ENCODE results near the gene ELFN1. TPM values are rescaled to one million over a fixed set of nuclear protein-coding genes. Genes with fewer than 3 reads are reported as not detected.

Gene ELFN1
- total RNA-seq, 1 donor from 2014 or later, result 19.7 TPM

DNA sequence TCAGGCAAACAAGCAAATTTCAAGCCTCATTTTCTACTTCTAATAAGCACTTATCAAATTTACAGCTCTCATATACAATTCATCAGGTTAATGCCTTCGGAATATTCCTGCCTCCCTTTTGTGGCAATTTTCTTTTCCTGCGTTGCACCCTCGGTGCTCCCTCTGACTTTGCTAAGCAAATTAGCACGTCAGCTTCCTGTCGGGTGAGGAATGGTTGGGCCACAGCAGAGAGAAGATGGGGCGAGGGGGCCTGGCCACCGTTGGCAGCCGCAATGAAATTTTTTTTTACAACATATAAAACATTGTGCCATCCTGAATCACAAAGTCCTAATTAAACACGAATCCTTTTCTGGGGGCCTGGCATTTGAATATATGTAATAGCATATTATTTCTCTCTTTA is 28.1 kb downstream of the ELFN1 start:
- Mint-ChIP-seq H3K4me1 (ENCODE audit: low read depth, unreplicated experiment) (peaks cover 9% of the 10 kb centered on the region), H3K4me3 (ENCODE audit: unreplicated experiment) (no peak overlapping the region)

GRCh38 chr7:1698951-1699350 is 28.9 kb downstream of the ELFN1 start:
- H3K4me3 Mint-ChIP-seq (ENCODE audit: unreplicated experiment), result no peak overlapping the region
- Histone ChIP-seq H2AFZ (ENCODE audit: low read depth, low read length) (no peak overlapping the region), H3K4me2 (ENCODE audit: low read length) (no peak overlapping the region), H3K36me3 (ENCODE audit: insufficient read depth, low read length) (no peaks in the 10 kb centered on the region), H4K20me1 (ENCODE audit: insufficient read depth, low read length) (peaks cover 15% of the 10 kb centered on the region), H3K27me3 (ENCODE audit: insufficient read depth, low read length) (no peaks in the 10 kb centered on the region), H3K27ac (ENCODE audit: low read depth, low read length) (no peak overlapping the region), H3K9me3 (ENCODE audit: insufficient read depth, low read depth, low read length) (peaks cover 8% of the 10 kb centered on the region), H3K4me3 (ENCODE audit: insufficient read depth, low read depth, low read length) (no peak overlapping the region), H3K9ac (ENCODE audit: low read length) (no peak overlapping the region), H3K79me2 (ENCODE audit: insufficient read depth, low read length) (no peaks in the 10 kb centered on the region), H3K4me1 (ENCODE audit: insufficient read depth, low read length) (peaks cover 7% of the 10 kb centered on the region)
- peaks cover 19% of the 10 kb centered on the region for H3K36me3 Mint-ChIP-seq (ENCODE audit: low read depth, unreplicated experiment)
- no peak overlapping the region for H3K27ac Mint-ChIP-seq (ENCODE audit: unreplicated experiment)
- no peak for TF ChIP-seq EZH2 (IDR thresholded peaks at IDR 0.05; ENCODE audit: insufficient read depth, low read length)
- TF ChIP-seq, protein P1, sequence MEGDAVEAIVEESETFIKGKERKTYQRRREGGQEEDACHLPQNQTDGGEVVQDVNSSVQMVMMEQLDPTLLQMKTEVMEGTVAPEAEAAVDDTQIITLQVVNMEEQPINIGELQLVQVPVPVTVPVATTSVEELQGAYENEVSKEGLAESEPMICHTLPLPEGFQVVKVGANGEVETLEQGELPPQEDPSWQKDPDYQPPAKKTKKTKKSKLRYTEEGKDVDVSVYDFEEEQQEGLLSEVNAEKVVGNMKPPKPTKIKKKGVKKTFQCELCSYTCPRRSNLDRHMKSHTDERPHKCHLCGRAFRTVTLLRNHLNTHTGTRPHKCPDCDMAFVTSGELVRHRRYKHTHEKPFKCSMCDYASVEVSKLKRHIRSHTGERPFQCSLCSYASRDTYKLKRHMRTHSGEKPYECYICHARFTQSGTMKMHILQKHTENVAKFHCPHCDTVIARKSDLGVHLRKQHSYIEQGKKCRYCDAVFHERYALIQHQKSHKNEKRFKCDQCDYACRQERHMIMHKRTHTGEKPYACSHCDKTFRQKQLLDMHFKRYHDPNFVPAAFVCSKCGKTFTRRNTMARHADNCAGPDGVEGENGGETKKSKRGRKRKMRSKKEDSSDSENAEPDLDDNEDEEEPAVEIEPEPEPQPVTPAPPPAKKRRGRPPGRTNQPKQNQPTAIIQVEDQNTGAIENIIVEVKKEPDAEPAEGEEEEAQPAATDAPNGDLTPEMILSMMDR (IDR thresholded peaks at IDR 0.05; ENCODE audit: insufficient read depth, low read depth, low read length), result no peak
- no peaks in the 10 kb centered on the region for H3K27me3 Mint-ChIP-seq (ENCODE audit: low read depth, unreplicated experiment)
- peaks cover 4% of the 10 kb centered on the region for H3K9me3 Mint-ChIP-seq (ENCODE audit: unreplicated experiment)
- DNase-seq (ENCODE audit: low read depth) (no peak), FAIRE-seq (no peak)
- H3K4me1 Mint-ChIP-seq (ENCODE audit: low read depth, unreplicated experiment), result peaks cover 9% of the 10 kb centered on the region

More for the DNA sequence above, 28.1 kb downstream of the ELFN1 start:
- peaks cover 8% of the 10 kb centered on the region for H3K9me3 ChIP-seq (ENCODE audit: insufficient read depth, low read depth, low read length)
- no peak overlapping the region for H2AFZ ChIP-seq (ENCODE audit: low read depth, low read length)
- FAIRE-seq (no peak), DNase-seq (ENCODE audit: low read depth) (no peak)
- H3K36me3 ChIP-seq (ENCODE audit: insufficient read depth, low read length), result no peaks in the 10 kb centered on the region
- H4K20me1 ChIP-seq (ENCODE audit: insufficient read depth, low read length), result peaks cover 17% of the 10 kb centered on the region
- H3K4me1 ChIP-seq (ENCODE audit: insufficient read depth, low read length), result peaks cover 10% of the 10 kb centered on the region
- H3K4me3 ChIP-seq (ENCODE audit: insufficient read depth, low read depth, low read length), result no peak overlapping the region
- Mint-ChIP-seq H3K27ac (ENCODE audit: unreplicated experiment) (no peak overlapping the region), H3K36me3 (ENCODE audit: low read depth, unreplicated experiment) (peaks cover 15% of the 10 kb centered on the region), H3K27me3 (ENCODE audit: low read depth, unreplicated experiment) (no peaks in the 10 kb centered on the region), H3K9me3 (ENCODE audit: unreplicated experiment) (peaks cover 4% of the 10 kb centered on the region)
- H3K9ac ChIP-seq (ENCODE audit: low read length), result no peak overlapping the region
- no peaks in the 10 kb centered on the region for H3K79me2 ChIP-seq (ENCODE audit: insufficient read depth, low read length)
- H3K4me2 ChIP-seq (ENCODE audit: low read length), result no peak overlapping the region
- no peak for TF ChIP-seq EZH2 (IDR thresholded peaks at IDR 0.05; ENCODE audit: insufficient read depth, low read length)
- TF ChIP-seq, protein P1 (IDR thresholded peaks at IDR 0.05; ENCODE audit: insufficient read depth, low read depth, low read length), result no peak
- no peaks in the 10 kb centered on the region for H3K27me3 ChIP-seq (ENCODE audit: insufficient read depth, low read length)
- no peak overlapping the region for H3K27ac ChIP-seq (ENCODE audit: low read depth, low read length)

DNA sequence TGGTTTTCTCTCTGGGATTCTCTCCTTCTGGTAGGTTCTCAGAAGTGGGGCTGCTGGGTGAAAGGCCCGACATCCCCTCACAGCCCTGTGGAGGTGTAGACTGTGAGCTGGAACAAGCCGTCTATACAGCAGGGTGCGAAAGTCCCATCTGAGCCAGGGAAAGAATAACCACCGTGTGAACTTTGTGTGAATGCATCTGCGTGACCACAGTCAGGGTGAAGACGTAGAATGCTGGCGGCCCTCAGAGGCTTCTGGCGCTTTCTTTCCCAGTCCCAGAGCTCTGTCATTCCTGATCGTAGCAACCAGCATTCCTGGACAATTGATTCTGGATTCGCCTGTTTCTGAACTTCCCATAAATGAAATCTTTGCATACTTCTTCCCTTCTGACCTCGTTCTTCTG is 30.0 kb downstream of the ELFN1 start:
- H3K36me3 ChIP-seq (ENCODE audit: insufficient read depth, low read length), result no peaks in the 10 kb centered on the region
- Mint-ChIP-seq H3K4me1 (ENCODE audit: low read depth, unreplicated experiment) (peaks cover 2% of the 10 kb centered on the region), H3K36me3 (ENCODE audit: low read depth, unreplicated experiment) (peaks cover 19% of the 10 kb centered on the region), H3K9me3 (ENCODE audit: unreplicated experiment) (peaks cover 4% of the 10 kb centered on the region), H3K27ac (ENCODE audit: unreplicated experiment) (no peak overlapping the region), H3K4me3 (ENCODE audit: unreplicated experiment) (no peak overlapping the region), H3K27me3 (ENCODE audit: low read depth, unreplicated experiment) (no peaks in the 10 kb centered on the region)
- H4K20me1 ChIP-seq (ENCODE audit: insufficient read depth, low read length), result peaks cover 7% of the 10 kb centered on the region
- no peak overlapping the region for H3K4me3 ChIP-seq (ENCODE audit: insufficient read depth, low read depth, low read length)
- no peaks in the 10 kb centered on the region for H3K79me2 ChIP-seq (ENCODE audit: insufficient read depth, low read length)
- peaks cover 8% of the 10 kb centered on the region for H3K9me3 ChIP-seq (ENCODE audit: insufficient read depth, low read depth, low read length)
- TF ChIP-seq EZH2 (IDR thresholded peaks at IDR 0.05; ENCODE audit: insufficient read depth, low read length), result no peak
- TF ChIP-seq, protein P1 (IDR thresholded peaks at IDR 0.05; ENCODE audit: insufficient read depth, low read depth, low read length), result no peak
- H3K27ac ChIP-seq (ENCODE audit: low read depth, low read length), result no peak overlapping the region
- H3K4me2 ChIP-seq (ENCODE audit: low read length), result no peak overlapping the region
- DNase-seq (ENCODE audit: low read depth) (no peak), FAIRE-seq (no peak)
- no peak overlapping the region for H3K9ac ChIP-seq (ENCODE audit: low read length)
- no peaks in the 10 kb centered on the region for H3K4me1 ChIP-seq (ENCODE audit: insufficient read depth, low read length)
- H3K27me3 ChIP-seq (ENCODE audit: insufficient read depth, low read length), result no peaks in the 10 kb centered on the region
- no peak overlapping the region for H2AFZ ChIP-seq (ENCODE audit: low read depth, low read length)

Measured in astrocyte (in vitro differentiated cells and primary cell).